HepG2 (cell line): ENCODE results near the gene RARG. TPM values are rescaled to one million over a fixed set of nuclear protein-coding genes. Genes with fewer than 3 reads are reported as not detected.

Experiments
- ATAC-seq: fragments of 200-7000 bp; cut with Tn5 transposase; 3 replicates; pipeline ENCODE4 v1.9.1; 2020; ENCODE audit warnings: mild to moderate bottlenecking, moderate library complexity
- BruUV-seq: library from RNA; stranded (reverse); fragments of 400-500 nt; replicated peaks from 2 replicates; lab custom pipeline; 2021; lab: Mats Ljungman, UMichigan
- CTCF ChIA-PET: fragments of 300-600 bp; formaldehyde crosslinking; extraction: SDS; loops from one replicate; lab custom pipeline; 2021; ENCODE audit warnings: low total read pairs, inconsistent platforms, low intra/inter-chr PET ratio; lab: Yijun Ruan, JAX
- POLR2A ChIA-PET: fragments of 350-600 bp; sonication (Branson Sonifier 250); formaldehyde crosslinking; loops from one replicate; lab custom pipeline; 2020; ENCODE audit warnings: antibody characterized with exemption, inconsistent platforms; lab: Yijun Ruan, JAX
- DNase-seq: peaks from one replicate; pipeline ENCODE4 v3.0.0-alpha.2; 2015; ENCODE audit warnings: low spot score
- FAIRE-seq: peaks from 3 replicates; lab custom pipeline; 2011; peaks lifted over from hg19 to GRCh38; lab: Jason Lieb, UNC
- H2AFZ ChIP-seq: one replicate; pipeline ENCODE4 v1.6.1; 2011; ENCODE audit warnings: low read length, inconsistent platforms
- H3K27ac ChIP-seq: fragments of 300-600 bp; 3 replicates; pipeline ENCODE4 v1.8.0; 2011; ENCODE audit warnings: mixed run types, mild to moderate bottlenecking, mixed read lengths, low read length, inconsistent platforms; ENCODE audit not compliant: insufficient read depth; ENCODE audit errors: extremely low read length
- H3K27me3 ChIP-seq, 2 experiments: fragments of 200-600 bp in 1 of 2; 2 replicates in 1 of 2; 3 replicates in 1 of 2; pipeline versions ENCODE4 v1.6.0 to v1.8.0; 2011; ENCODE audit warnings: low read length in 2 of 2, mild to moderate bottlenecking in 2 of 2, moderate library complexity in 2 of 2, inconsistent platforms in 1 of 2; ENCODE audit not compliant: insufficient read depth in 2 of 2, control insufficient read depth in 1 of 2
- H3K36me3 ChIP-seq, 2 experiments: fragments of 200-600 bp in 1 of 2; replicated peaks in 1 of 2; 2 replicates in 1 of 2; 3 replicates in 1 of 2; pipeline versions ENCODE4 v1.5.1 to v1.8.0; 2011; ENCODE audit warnings: low read length in 2 of 2, inconsistent platforms in 1 of 2; ENCODE audit not compliant: insufficient read depth in 2 of 2, control insufficient read depth in 1 of 2
- H3K4me1 ChIP-seq: 2 replicates; pipeline ENCODE4 v1.5.1; 2012; ENCODE audit warnings: low read length, inconsistent platforms; ENCODE audit not compliant: insufficient read depth
- H3K4me2 ChIP-seq: 2 replicates; pipeline ENCODE4 v1.6.0; 2011; ENCODE audit warnings: low read depth, low read length, inconsistent platforms
- H3K4me3 ChIP-seq, 3 experiments: fragments of 200-600 bp in 1 of 3; sonication (generic), shearing (Covaris generic) in 1 of 3; replicated peaks in 1 of 3; 2 replicates each; pipeline ENCODE4 v1.5.1; 2011 to 2016; ENCODE audit warnings: low read length in 3 of 3, inconsistent platforms in 2 of 3, low read depth in 2 of 3, mild to moderate bottlenecking in 2 of 3, control low read depth in 1 of 3, mixed read lengths in 1 of 3; ENCODE audit not compliant: insufficient read depth in 1 of 3
- H3K79me2 ChIP-seq: one replicate; pipeline ENCODE4 v1.6.1; 2011; ENCODE audit warnings: low read length, inconsistent platforms; ENCODE audit not compliant: insufficient read depth
- H3K9ac ChIP-seq: 2 replicates; pipeline ENCODE4 v1.6.0; 2011; ENCODE audit warnings: mild to moderate bottlenecking, low read depth, low read length, inconsistent platforms; ENCODE audit not compliant: insufficient read depth
- H3K9me3 ChIP-seq: 2 replicates; pipeline ENCODE4 v1.5.1; 2012; ENCODE audit warnings: mild to moderate bottlenecking, low read length
- H4K20me1 ChIP-seq: 2 replicates; pipeline ENCODE4 v1.6.0; 2011; ENCODE audit warnings: inconsistent platforms, mild to moderate bottlenecking, low read length, moderate library complexity; ENCODE audit not compliant: insufficient read depth
- ESRRA ChIP-seq: sonication (generic); formaldehyde crosslinking; IDR thresholded peaks from 2 replicates; pipeline ENCODE4 v1.5.1; 2020; ENCODE audit warnings: mild to moderate bottlenecking, low read depth, missing genetic modification reagents
- HDAC6 ChIP-seq: fragments of 200-600 bp; sonication (generic); IDR thresholded peaks from 2 replicates; pipeline ENCODE4 v1.7.0; 2017; ENCODE audit warnings: mild to moderate bottlenecking, antibody characterized with exemption, low read length, low read depth
- IRF2 ChIP-seq: IDR thresholded peaks from 2 replicates; pipeline ENCODE4 v1.6.1; 2018; ENCODE audit warnings: missing genetic modification reagents, missing compliant biosample characterization
- KLF13 ChIP-seq: sonication (generic); formaldehyde crosslinking; IDR thresholded peaks from 2 replicates; pipeline ENCODE4 v1.4.0; 2020; ENCODE audit warnings: mild to moderate bottlenecking, missing genetic modification reagents
- MLLT10 ChIP-seq: sonication (generic); formaldehyde crosslinking; IDR thresholded peaks from 2 replicates; pipeline ENCODE4 v1.4.0; 2020; ENCODE audit warnings: missing genetic modification reagents
- MXD4 ChIP-seq: IDR thresholded peaks from 2 replicates; pipeline ENCODE4 v1.6.1; 2016; ENCODE audit warnings: mild to moderate bottlenecking, missing biosample characterization, missing genetic modification reagents
- SMAD3 ChIP-seq: sonication (generic); formaldehyde crosslinking; IDR thresholded peaks from 2 replicates; pipeline ENCODE4 v1.4.0; 2020; ENCODE audit warnings: missing genetic modification reagents
- SMARCC2 ChIP-seq: fragments of 450-650 bp; IDR thresholded peaks from 2 replicates; pipeline ENCODE4 v1.6.1; 2017; ENCODE audit warnings: antibody characterized with exemption, mild to moderate bottlenecking
- ZNF547 ChIP-seq: sonication (generic); formaldehyde crosslinking; IDR thresholded peaks from 2 replicates; pipeline ENCODE4 v1.5.1; 2020; ENCODE audit warnings: mild to moderate bottlenecking, missing genetic modification reagents
- ZNF652 ChIP-seq: IDR thresholded peaks from 2 replicates; pipeline ENCODE4 v1.6.1; 2016; ENCODE audit warnings: low read depth, borderline replicate concordance
- ZNF816 ChIP-seq: sonication (generic); formaldehyde crosslinking; IDR thresholded peaks from 2 replicates; pipeline ENCODE4 v1.8.0; 2022; ENCODE audit warnings: missing genetic modification reagents, mild to moderate bottlenecking, borderline replicate concordance
- WGBS: methylation state at CpG from one replicate; pipeline ENCODE4 v1.1.6; 2017; ENCODE audit warnings: low lambda C conversion rate; 5-methylcytosine and 5-hydroxymethylcytosine counted together
- in situ Hi-C: cut with HindIII; loops from 2 replicates; pipeline ENCODE4 v1.10.0; 2017; ENCODE audit warnings: low pct_unique_long_range_greater_than_20kb; ENCODE audit not compliant: extremely low pct_ligation_motif_present
- intact Hi-C: fragments of 100-400 bp; cut with micrococcal nuclease; formaldehyde crosslinking; loops from one replicate; pipeline ENCODE4 v1.10.0; 2022; ENCODE audit not compliant: unreplicated experiment
- polyA plus RNA-seq, 8 experiments: library from polyadenylated mRNA; depleted of rRNA in 3 of 8; stranded (reverse) in 7 of 8; unstranded in 1 of 8; fragments of >200 nt; fragmentation: Illumina TruSeq in 4 of 8; extraction: Trizol in 4 of 8; gene quantifications; 2 replicates each; pipeline versions ENCODE4 v1.2.1 to v1.2.3, GENCODE V29; 2011 to 2016; ENCODE audit warnings: low read depth in 4 of 8, missing spikeins in 1 of 8, mixed read lengths in 1 of 8; ENCODE audit not compliant: insufficient read depth in 1 of 8
- total RNA-seq, 5 experiments: library from RNA; depleted of rRNA; stranded (reverse); fragments of >200 nt; fragmentation: Illumina TruSeq; extraction: Trizol; gene quantifications; 2 replicates each; pipeline ENCODE4 v1.2.3, GENCODE V29; 2016; ENCODE audit warnings: low read depth in 1 of 5
- TF ChIP-seq, protein P1 (sequence below): conservative IDR thresholded peaks from 2 replicates; pipeline ENCODE4 v1.6.1; 2018; ENCODE audit warnings: missing genetic modification reagents
- TF ChIP-seq, protein P2 (sequence below): sonication (generic); formaldehyde crosslinking; IDR thresholded peaks from 2 replicates; pipeline ENCODE4 v1.4.0; 2020; ENCODE audit warnings: missing genetic modification reagents, borderline replicate concordance

RARG gene
- total and polyA plus RNA-seq, 2 of the 13 experiments (the other 11 are each of a cell fraction or from before 2014, with no cell fraction given) = 0.77 to 1.5 TPM

DNA sequence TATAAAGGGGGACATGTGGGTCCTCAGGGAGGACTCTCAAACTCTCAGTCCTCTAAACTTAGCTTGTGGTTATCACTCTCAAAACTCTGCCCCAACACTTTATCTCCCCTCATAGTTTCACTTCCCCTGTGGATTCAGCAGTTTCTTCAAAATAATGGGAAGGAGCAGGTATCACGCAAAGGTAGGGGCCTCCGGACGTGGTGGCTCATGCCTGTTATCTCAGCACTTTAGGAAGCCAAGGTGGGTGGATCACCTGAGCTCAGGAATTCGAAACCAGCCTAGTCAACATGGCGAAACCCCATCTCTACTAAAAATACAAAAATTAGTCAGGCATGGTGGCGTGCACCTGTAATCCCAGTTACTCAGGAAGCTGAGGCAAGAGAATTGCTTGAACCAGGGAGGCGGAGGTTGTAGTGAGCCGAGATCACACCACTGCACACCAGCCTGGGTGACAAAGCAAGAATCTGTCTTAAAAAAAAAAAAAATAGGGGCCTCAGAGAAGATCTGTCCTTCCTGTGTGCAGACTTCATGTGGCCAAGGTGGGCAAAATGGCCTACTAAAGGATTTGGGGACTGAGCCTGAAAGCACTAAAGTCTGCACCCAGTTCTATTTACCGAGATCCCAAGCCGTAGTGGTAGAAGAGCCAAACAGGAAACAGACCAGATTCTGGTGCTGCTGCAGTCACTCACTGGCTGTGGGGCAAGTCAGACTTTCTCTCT is 31.4 kb downstream of the RARG start:
- Histone ChIP-seq H3K79me2 (no peaks in the 10 kb centered on the region), H2AFZ (no peak overlapping the region), H3K9me3 (no peaks in the 10 kb centered on the region), H4K20me1 (no peaks in the 10 kb centered on the region), H3K36me3 (no peaks in the 10 kb centered on the region), H3K9ac (no peak overlapping the region), H3K4me2 (no peak overlapping the region), H3K4me1 (peaks cover 39% of the 10 kb centered on the region), H3K27me3 (peaks cover 0 to 4% of the 10 kb centered on the region in 2 experiments; a peak in 1 of 5 replicates), H3K4me3 (no peak overlapping the region; a peak in 1 of 6 replicates), H3K27ac (no peak overlapping the region)
- DNase-seq (no peak), ATAC-seq (no peak), FAIRE-seq (no peak)
- intact Hi-C loops = no loop called here
- POLR2A ChIA-PET = interaction anchor here (0.9 kb wide), 1 partner anchor 121 kb away, joined by 3 read pairs; the partner anchor contains the start of gene AAAS
- TF ChIP-seq ZNF547 (CRISPR knock-in tag) (no peak), IRF2 (CRISPR knock-in tag) (no peak), HDAC6 (no peak), MLLT10 (no peak), ESRRA (CRISPR knock-in tag) (no peak), ZNF652 (CRISPR knock-in tag) (no peak)
- TF ChIP-seq, protein P1, sequence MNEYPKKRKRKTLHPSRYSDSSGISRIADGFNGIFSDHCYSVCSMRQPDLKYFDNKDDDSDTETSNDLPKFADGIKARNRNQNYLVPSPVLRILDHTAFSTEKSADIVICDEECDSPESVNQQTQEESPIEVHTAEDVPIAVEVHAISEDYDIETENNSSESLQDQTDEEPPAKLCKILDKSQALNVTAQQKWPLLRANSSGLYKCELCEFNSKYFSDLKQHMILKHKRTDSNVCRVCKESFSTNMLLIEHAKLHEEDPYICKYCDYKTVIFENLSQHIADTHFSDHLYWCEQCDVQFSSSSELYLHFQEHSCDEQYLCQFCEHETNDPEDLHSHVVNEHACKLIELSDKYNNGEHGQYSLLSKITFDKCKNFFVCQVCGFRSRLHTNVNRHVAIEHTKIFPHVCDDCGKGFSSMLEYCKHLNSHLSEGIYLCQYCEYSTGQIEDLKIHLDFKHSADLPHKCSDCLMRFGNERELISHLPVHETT (CRISPR knock-in tag) = no peak
- no TSS peak for BruUV-seq
- CTCF ChIA-PET = no interaction called here
- 40% methylated on average over 10 of the region's 10 CpGs for WGBS
- in situ Hi-C loops = no loop called here

DNA sequence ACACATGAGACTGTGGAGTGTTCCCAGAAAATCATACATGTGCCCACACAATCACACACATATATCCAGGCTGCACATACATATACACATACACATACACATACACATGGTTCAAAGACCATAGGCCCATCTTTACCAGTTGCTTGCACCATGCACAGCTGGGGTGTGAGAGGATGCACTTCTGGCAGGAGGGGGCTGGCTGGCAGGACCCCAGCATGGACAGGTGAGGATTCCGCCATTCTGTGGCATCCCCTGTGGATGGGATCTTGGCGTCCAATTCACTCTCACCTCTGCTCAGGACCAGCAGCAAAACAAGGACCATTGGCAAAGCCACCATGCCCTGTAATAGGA is 31.9 kb downstream of the RARG start:
- WGBS = 50% methylated on average over 1 of the region's 2 CpGs
- no peak for TF ChIP-seq ZNF816 (CRISPR knock-in tag)
- no peak for TF ChIP-seq MXD4 (CRISPR knock-in tag)
- TF ChIP-seq SMAD3 (CRISPR knock-in tag) = no peak
- TF ChIP-seq SMARCC2 = no peak
- no peak for TF ChIP-seq KLF13 (CRISPR knock-in tag)
- TF ChIP-seq, protein P2, sequence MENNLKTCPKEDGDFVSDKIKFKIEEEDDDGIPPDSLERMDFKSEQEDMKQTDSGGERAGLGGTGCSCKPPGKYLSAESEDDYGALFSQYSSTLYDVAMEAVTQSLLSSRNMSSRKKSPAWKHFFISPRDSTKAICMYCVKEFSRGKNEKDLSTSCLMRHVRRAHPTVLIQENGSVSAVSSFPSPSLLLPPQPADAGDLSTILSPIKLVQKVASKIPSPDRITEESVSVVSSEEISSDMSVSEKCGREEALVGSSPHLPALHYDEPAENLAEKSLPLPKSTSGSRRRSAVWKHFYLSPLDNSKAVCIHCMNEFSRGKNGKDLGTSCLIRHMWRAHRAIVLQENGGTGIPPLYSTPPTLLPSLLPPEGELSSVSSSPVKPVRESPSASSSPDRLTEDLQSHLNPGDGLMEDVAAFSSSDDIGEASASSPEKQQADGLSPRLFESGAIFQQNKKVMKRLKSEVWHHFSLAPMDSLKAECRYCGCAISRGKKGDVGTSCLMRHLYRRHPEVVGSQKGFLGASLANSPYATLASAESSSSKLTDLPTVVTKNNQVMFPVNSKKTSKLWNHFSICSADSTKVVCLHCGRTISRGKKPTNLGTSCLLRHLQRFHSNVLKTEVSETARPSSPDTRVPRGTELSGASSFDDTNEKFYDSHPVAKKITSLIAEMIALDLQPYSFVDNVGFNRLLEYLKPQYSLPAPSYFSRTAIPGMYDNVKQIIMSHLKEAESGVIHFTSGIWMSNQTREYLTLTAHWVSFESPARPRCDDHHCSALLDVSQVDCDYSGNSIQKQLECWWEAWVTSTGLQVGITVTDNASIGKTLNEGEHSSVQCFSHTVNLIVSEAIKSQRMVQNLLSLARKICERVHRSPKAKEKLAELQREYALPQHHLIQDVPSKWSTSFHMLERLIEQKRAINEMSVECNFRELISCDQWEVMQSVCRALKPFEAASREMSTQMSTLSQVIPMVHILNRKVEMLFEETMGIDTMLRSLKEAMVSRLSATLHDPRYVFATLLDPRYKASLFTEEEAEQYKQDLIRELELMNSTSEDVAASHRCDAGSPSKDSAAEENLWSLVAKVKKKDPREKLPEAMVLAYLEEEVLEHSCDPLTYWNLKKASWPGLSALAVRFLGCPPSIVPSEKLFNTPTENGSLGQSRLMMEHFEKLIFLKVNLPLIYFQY = no peak
- no peak overlapping the region for H3K4me3 ChIP-seq
- no peak overlapping the region for H3K4me2 ChIP-seq
- in situ Hi-C loops (no loop called here), intact Hi-C loops (no loop called here)
- H3K36me3 ChIP-seq = no peaks in the 10 kb centered on the region
- no peak overlapping the region for H2AFZ ChIP-seq
- H3K79me2 ChIP-seq = no peaks in the 10 kb centered on the region
- H3K9ac ChIP-seq = no peak overlapping the region
- FAIRE-seq = no peak
- POLR2A ChIA-PET = interaction anchor here (0.9 kb wide), 1 partner anchor 121 kb away, joined by 3 read pairs; the partner anchor contains the start of gene AAAS
- no peak for DNase-seq
- no peaks in the 10 kb centered on the region for H3K9me3 ChIP-seq
- CTCF ChIA-PET = no interaction called here
- BruUV-seq = no TSS peak
- peaks cover 45% of the 10 kb centered on the region for H3K4me1 ChIP-seq
- ATAC-seq = no peak
- 0 out of 5 replicates have a peak, but pooled peaks cover 0 to 2% of the 10 kb centered on the region in 2 experiments for H3K27me3 ChIP-seq
- H4K20me1 ChIP-seq = no peaks in the 10 kb centered on the region
- H3K27ac ChIP-seq = no peak overlapping the region
